HG02759 (cell line): ENCODE measurements around the gene RNU6-7.

ENCODE experiments used
- ATAC-seq: cut with Tn5 transposase; IDR thresholded peaks from one replicate; pipeline ENCODE4 v1.9.1; 2021; ENCODE audit warnings: mild to moderate bottlenecking, moderate library complexity; ENCODE audit not compliant: unreplicated experiment

Gene RNU6-7

GRCh38 chr14:32201816-32202490 lies at the start of gene RNU6-7:
Gene RNU6-7, plus strand, starts transcription at chr14:32202045.
- no peak for ATAC-seq

- no peak for ATAC-seq
Observed at GRCh38 chr14:32166029-32166428, 35.8 kb upstream of the RNU6-7 start.

- ATAC-seq = no peak
Observed at GRCh38 chr14:32166924-32167323, 34.9 kb upstream of the RNU6-7 start.

- ATAC-seq = no peak
Observed at GRCh38 chr14:32167907-32168306, 33.9 kb upstream of the RNU6-7 start.

GRCh38 chr14:32169191-32169590 lies 32.7 kb upstream of the RNU6-7 start:
- ATAC-seq = no peak

GRCh38 chr14:32171469-32171868 lies 30.4 kb upstream of the RNU6-7 start:
- ATAC-seq = no peak

GRCh38 chr14:32183151-32184058 lies 18.4 kb upstream of the RNU6-7 start:
- ATAC-seq = no peak

- no peak for ATAC-seq
Observed at GRCh38 chr14:32185097-32185496, 16.7 kb upstream of the RNU6-7 start.

- no peak for ATAC-seq
Observed at GRCh38 chr14:32186248-32186647, 15.6 kb upstream of the RNU6-7 start.

- ATAC-seq = no peak
Observed at GRCh38 chr14:32189811-32190210, 12.0 kb upstream of the RNU6-7 start.

- no peak for ATAC-seq
Observed at GRCh38 chr14:32190673-32191072, 11.2 kb upstream of the RNU6-7 start.

GRCh38 chr14:32192712-32193373 lies 9.0 kb upstream of the RNU6-7 start:
- ATAC-seq = no peak

GRCh38 chr14:32193532-32193931 lies 8.3 kb upstream of the RNU6-7 start:
- no peak for ATAC-seq

GRCh38 chr14:32195636-32196035 lies 6.2 kb upstream of the RNU6-7 start:
- no peak for ATAC-seq

- ATAC-seq = peak; percentile 20
Observed at GRCh38 chr14:32197919-32198318, 3.9 kb upstream of the RNU6-7 start.

GRCh38 chr14:32200368-32201192 lies 1.3 kb upstream of the RNU6-7 start:
- ATAC-seq = no peak

- peak; percentile 65 for ATAC-seq
Observed at GRCh38 chr14:32201193-32201815, 541 bp upstream of the RNU6-7 start.

GRCh38 chr14:32202491-32202997 lies 699 bp downstream of the RNU6-7 start:
- ATAC-seq = no peak

- ATAC-seq = peak; percentile 79
Observed at GRCh38 chr14:32202998-32203882, 1.4 kb downstream of the RNU6-7 start, which contains the start of gene RNU6-8. Gene RNU6-8, minus strand, starts transcription at chr14:32203269.
